HG03135 (cell line): ENCODE results near the gene TLE2.
"Not testable (repeated sequence)": the region's sequence is repeated elsewhere in the genome, so short reads cannot be mapped to it uniquely, and the experiment has no call there.

ENCODE experiments used
- ATAC-seq: cut with Tn5 transposase; IDR thresholded peaks from one replicate; pipeline ENCODE4 v1.9.1; 2021; ENCODE audit warnings: mild to moderate bottlenecking, moderate library complexity; ENCODE audit not compliant: unreplicated experiment

TLE2 gene

DNA sequence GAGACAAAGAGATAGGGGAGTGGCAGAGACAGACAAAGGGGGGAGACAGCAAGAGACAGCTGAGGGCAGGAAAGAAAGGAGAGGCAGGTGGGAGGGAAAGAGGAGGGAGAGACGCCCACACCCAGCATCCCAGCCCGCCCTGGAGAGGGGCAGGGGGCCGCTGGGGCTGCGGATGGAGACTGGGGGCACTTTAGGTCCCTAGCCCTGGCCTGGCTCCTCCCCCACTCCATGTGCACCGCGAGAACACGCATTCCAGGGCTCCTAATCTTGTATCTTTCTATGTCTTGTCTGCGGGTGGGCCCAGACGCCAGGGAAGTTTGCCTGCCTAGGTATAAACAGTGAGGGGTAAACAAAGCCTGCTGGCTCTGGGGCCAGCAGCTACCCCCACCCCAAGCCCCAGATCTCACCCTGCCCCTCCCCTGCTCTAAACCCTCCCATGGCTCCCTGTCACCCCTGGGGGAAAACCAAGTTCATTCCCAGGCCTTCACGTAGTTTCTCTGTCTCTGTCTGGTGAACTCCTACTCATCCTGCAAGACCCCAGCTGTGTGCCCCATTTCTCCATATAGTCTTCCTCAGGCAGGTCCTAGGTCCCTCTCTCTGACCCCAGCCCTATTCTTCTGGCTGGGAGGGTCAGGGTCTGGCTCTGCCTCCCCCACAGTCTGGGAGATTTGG, 27.5 kb upstream of the TLE2 start:
- ATAC-seq: no peak

DNA sequence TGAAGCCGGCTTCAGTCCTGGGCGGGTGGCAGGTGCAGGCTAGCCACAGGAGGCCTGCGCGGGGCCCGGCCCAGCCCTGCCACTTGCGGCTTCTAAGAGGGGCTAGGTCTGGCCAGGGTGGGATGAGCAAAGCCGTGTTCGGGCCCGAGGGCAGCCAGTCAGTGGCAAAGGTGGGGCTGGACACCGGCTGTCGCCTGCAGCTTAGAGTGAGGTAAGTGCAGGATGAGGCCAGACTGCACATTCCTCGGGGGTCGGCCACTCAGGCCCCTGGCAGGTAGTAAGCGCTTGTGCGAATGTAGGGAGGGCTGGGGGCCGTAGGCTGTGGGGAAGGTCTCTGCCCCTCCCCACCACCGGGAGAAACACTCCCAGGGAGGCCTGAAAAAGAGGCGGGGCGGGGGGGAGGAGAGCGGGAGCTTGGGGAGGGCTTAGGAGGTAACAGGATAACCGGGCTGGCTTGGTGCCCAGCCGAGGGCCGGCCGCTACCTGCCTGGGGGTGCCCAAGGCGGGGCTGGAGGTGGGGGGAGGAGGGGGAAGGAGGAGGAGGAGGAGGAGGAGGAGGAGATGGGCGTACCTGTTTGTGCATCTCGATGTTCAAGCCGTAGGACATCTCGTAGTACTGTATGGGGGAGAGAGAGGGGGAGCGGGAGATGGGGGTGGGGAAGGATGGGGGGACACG, 26.8 kb upstream of the TLE2 start:
- ATAC-seq: no peak

DNA sequence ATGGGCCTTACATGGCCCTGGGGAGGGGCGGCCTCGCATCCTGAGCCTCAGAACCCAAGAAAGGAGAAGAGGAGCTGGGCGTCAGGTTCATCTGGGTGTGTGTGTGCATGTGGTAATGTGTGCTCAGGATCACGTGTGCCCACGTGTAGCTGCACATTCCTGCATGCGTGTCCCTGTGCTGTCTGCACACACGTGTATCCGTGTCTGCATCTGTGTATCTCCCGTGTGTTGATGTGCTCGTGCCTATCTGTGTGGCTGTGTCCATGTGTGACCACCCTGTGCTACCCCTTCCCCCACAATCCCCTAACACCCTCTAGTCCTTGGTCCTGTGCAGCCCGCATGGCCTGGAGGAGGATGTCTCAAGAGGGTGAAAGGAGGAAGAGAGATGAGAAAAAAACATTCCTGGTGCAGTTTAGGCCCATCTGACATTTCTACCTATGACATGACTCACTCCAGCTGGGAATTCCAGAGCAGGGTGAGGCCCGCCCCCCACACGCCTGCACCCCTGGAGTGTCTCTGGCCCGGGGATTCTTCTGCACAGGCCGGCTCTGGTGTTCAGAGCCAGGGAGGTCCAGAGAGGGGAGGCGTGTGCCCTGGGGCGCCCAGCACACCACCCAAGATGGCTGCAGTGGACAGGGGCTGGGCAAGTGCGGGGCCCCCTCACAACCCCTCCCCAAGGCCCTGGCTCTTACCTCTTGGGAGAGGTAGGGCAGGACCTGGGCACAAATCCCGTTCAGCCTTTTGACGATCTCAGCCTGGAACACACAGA, 26.1 kb upstream of the TLE2 start:
- no peak for ATAC-seq

DNA sequence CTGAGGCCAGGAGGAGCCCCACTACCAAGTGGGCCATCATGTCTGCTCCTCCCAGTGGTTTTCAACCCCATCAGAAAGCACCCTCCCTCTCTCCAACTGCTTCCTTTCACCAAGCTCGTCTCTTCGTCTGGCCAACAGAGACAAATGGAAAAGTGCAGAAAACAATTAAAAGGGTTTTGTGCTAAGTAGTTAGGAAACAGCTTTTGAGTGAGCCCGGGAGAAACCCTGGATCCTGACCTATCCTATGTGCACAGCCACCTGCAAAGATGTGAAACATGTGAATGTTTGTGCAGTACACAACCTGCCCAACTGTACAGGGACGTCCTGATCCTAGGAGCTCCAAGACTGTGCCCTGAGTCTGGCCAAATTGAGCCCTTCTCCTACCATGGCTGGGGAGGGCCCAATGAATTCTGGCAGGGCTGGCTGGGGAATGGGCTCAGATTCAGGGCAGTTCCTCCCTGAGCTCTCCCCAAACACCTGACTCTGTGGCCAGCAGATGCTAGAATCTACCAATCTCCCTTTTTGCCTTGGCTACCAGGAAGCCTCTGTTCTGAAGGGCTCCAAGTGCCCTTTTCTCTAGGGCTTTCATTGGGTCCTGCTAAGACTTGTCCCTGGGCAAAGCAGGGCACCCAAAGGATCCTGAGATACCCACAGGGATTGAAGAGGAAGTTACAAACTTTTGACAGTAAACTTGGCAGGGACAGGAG, 25.3 kb upstream of the TLE2 start:
- no peak for ATAC-seq

DNA sequence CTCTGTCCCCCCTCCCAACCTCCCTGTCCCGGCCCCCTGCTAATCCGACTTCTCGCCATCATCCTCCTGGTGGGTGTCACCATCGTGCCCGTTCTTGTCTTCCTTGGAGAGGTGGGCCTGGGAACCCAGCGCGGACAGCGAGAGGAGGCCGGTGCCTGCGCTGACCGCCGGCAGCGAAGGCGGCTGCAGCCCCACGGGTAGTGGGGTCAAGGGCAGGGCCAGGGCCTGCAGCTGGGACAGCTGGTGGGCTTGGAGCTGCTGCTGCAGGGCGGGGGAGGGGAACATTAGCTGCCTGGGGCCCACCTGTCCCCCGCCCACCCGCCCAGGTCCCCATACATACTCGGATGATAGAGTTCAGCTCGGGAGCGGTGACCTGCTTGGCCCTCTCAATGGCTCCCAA, 24.7 kb upstream of the TLE2 start:
- no peak for ATAC-seq

DNA sequence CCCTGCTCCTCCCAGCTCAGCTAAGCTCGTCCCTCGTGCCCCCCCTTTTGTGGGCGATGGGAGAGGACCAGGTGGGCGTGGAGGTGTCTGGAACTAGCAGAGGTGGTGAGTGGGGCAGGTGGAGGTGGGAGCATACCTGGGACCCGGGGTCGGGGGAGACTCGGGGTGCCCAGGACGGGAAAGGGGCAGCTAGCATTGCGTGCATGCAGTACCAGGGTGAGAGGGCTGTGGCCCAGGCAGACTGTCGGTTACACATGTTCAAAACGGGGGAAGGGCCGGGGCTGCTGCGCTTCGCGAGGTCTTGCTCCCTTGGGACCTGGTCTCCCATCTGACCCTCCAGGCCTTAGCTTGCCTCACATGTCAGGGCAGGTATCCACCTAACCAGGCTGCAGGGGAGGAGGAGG, 24.1 kb upstream of the TLE2 start:
- no peak for ATAC-seq

DNA sequence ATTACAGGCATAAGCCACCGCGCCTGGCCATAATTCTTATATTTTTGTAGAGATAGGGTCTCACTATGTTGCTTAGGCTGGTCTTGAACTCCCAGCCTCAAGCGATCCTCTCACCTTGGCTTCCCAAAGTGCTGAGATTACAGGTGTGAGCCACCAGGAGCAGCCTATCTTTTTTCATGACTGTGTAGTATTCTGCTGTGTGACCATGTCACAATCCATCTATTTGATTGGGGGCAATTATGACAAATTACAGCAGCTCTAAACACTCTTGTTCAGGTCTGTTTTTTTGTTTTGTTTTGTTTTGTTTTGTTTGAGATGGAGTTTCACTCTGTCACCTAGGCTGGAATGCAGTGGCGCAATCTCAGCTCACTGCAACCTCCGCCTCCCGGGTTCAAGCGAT, 20.9 kb upstream of the TLE2 start:
- ATAC-seq: not testable (repeated sequence)

DNA sequence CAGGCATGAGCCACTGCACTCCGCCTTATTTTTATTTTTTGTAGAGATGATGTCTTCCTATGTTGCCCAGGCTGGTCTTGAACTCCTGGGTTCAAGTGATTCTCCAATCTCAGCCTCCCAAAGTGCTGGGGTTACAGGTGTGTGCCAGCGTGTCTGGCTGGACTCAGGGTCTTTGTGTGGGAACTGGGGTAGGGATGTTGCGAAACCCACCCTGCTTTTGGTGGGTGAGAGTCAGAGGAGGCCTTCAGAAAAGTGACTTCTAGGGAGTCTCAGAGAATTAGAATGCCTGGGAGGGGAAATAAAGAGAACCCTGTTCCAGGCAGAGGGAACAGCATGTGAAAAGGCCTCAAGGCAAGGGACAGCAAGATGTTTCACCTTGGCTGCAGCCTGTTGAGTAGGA, 20.0 kb upstream of the TLE2 start:
- no peak for ATAC-seq

DNA sequence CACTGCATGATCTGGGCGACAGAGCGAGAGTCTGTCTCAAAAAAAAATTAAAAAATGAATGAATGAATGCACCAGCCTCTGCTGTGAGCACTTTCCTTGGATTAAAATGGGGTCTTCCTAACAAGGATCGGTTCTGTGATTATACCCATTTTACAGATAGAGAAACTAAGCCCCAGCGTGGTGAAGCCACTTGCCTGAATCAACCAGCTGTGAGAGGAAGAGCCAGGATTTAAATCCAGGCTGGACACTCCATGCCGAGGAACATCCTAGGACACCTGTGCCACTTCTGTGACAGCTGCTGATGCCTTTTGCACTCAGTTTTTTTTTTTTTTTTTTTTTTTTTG, 19.1 kb upstream of the TLE2 start:
- ATAC-seq: no peak

DNA sequence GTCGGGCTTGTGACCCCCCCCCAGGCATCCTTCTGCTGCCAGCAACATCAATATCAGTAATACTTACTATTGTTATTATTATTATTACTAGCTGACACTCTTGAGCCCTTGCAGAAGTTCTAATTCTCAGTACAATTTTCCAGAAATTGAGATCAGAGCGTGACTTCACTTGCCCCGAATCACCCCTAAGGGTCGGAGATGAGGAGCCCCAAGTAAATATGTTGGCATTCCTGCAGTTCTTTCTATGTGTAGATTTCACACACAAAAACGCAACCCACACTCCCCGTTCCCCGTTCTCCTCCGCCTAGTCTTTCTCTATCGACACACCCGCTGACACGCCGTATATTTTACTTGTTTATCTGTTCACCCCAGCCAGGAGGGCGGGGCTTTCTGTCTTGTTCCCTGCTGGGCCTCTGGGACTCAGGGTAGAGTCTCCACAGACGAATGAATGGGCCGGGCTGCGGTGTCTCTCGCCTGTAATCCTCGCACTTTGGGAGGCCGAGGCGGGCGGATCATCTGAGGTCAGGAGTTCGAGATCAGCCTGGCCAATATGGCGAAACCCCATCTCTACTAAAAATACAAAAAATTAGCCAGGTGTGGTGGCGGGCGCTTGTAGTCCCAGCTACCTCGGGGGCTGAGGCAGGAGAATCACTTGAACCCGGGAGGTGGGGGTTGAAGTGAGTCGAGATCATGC, 18.6 kb upstream of the TLE2 start:
- no peak for ATAC-seq

DNA sequence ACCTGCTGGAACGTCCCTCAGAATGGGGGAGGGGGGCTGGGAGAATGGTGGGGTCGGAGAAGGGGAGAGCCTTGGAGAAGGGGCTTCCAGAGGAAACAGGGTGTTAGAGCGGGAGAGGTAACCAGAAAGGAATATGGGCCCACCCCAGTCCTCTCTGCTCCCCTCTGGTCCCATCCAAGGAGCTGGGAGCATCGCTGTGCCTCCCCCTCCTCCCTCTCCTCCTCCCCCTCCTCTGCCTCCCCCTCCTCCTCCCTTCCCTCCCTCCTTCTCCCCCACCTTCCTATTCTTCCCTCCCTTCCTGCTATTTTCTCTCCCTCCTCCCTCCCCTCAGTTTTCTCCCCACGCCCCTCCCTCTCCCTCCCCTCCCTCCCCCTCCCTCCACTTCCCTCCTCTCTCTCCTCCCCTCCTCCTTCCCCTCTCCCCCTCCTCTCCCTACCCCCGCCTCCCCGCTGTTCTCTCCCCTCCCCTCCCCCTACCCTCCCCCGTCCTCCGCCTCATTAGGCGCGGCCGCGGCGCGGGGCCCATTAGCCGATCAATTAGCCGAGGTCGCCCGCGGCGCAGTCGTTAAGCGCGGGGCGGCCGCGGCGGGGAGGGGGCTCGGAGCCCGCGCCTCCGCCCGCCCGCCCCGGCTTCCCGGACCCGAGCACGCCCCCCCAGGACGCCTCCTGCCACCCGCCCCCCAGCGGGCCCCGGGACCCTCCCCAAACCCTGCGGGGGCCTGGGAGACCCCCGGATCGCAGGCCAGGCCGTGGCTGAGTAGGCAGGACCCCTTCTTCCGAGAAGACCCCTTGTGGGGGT, 17.8 kb upstream of the TLE2 start:
- no peak for ATAC-seq

DNA sequence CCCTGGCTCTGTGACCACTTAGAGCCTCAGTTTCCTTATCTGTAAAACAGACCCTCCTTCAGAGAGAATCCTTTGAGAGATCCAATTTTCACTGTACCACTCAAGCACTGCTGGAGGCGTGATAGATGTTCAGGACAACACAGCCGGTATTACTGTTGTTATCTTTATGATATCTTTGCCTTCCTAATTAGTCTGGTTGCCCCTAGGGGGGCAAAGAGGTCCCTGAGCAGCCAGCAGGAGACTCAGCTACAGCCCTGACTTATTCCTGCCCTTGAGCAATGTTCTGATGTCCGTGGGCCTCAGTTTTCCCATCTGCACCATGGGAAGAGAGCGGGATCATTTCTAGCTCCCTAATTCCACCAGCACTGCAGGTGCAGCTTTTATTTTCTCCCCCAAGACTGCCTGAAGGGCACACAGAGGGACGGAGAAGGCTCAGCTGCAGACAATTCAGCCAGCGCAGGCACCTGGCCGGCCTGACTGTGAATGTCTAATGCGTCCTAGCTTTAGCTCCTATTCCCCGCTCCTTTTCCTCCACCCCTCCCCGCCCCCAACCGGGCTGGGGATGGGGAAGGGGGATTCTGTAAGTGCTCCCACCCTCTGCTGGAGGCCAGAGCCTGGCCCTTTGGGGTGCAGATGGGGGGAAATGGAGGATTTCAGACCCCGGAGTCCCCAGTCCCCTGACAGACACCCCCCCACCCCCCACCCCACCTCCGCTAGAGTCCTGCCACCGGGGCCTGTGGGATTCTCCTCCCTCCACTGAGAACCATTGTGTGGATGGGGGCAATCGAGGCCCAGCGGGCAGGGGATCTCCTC, 17.0 kb upstream of the TLE2 start:
- no peak for ATAC-seq

DNA sequence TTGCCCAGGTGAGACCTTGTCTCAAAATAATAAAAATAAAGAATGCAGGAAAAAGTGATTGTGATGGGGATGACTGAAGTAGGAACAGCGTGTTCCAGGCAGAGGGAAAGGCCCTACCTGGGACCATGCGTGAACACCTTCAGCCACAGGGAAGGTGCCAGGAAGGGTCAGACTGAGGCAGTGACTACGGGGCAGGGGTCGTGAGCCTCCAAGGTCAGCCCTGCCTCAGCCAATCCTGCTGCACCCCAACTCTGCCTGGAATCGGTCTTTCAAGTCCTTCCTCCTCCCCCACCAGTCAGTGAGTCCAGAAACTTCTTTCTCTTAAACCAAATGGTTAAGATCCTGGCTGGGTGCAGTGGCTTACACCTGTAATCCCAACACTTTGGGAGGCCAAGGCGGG, 16.1 kb upstream of the TLE2 start:
- ATAC-seq: no peak

DNA sequence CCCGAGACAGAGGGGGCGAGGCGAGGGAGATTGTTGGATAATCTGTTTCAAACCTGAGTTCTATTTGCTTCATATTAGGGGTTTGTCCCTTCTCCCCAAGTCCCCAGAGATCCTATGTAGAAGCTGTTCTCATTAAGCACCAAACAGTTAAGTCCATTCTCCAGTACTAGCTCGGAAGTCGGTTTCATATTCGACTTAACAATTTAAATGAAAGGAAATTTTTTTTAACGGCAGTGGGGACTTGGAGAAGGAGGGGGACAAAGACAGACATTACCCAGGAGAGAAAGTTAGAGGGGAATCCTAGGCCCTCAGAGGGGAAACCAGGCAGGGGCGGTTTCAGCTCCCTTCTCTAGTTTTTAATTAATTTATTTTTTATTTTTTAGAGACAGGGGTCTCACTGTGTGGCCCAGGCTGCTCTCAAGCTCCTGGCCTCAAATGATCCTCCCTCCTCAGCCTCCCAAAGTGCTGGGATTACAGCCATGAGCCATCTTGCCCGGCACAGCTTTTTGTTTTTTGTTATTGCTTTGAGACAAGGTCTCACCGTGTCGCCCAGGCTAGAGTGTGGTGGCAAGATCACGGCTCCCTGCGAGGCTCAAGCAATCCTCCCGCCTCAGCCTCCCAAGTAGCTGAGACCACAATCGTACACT, 13.7 kb upstream of the TLE2 start:
- ATAC-seq: no peak

DNA sequence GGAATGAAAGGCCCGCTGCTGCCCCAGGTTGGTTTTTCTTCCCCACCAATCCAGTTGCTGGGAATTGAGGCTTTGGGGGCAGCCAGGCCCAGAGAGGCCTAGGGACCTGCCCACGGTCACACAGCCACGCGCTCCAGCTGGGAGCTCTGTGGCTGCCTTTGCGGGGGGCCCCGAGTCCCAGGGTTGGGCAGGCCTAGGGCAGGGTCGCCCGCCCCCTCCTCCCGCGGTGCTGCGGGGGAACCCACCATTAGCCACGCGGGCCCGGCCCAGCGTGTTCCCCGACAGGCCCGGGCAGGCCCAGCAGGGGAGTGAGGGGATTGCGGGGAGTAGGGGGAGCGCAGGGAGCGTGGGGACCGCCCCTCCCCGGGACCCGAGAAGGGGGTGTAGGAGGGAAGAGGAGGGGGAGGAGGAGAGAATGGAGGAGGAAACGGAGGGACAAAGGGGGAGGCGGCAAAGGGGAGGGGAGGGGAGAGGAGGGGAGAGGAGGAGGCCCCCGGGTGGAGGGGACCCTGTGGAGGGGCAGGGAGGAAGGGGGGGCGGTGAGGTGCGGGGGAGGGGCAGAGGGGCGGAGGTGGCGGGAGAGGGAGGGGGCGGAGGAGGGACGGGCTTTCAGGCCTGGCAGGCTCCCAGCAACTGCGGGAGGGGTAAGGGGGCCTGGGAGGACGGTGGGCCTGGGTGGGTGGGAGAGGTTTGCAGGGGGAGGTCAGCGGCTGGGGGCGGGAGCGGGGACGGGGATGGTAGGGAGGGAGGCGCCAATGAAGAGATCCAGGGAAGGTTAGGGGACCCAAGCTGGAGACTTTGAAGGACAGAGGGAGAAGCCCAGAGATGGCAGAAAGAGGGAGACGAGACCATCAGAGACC, 12.9 kb upstream of the TLE2 start:
- ATAC-seq: no peak

DNA sequence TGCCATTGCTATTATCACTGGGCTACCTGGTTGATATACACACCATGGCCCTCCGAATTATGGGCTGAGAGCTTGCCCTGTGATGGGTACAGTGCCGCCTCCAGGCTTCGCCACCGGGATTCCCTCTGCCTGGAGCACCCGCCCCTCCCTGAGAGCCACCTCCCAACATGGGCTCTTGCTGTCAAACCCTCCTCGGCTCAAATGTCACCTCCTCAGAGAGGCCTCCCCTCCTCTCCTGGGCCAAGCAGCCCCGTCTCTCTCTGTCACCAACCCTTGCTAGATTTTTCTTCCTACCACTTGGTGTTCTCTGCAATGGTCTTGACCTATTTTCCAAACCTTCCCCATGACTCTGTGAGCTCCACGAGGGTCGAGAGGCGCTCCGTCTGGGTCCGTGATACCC, 12.2 kb upstream of the TLE2 start:
- ATAC-seq: no peak

DNA sequence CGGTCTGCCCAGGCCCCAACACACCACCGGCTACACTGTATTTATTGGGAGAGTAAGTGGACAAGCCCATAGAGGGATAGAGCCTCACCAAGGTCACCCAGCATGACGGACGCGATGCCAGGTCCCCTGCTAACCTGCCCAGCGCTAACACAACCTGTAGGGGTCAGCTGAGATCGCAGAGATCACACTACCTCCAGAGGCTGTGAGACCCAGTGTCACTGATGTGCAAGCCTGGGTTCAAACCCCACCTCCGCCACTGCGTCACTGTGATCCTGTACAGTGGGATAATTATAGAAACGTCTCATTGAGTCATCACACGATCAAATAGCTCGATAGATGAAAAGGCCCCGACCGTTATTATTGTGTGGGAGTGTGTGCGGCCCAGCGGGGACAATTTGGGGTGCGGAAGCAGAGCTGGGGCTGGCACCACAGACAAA, 10.6 kb upstream of the TLE2 start:
- ATAC-seq: no peak

DNA sequence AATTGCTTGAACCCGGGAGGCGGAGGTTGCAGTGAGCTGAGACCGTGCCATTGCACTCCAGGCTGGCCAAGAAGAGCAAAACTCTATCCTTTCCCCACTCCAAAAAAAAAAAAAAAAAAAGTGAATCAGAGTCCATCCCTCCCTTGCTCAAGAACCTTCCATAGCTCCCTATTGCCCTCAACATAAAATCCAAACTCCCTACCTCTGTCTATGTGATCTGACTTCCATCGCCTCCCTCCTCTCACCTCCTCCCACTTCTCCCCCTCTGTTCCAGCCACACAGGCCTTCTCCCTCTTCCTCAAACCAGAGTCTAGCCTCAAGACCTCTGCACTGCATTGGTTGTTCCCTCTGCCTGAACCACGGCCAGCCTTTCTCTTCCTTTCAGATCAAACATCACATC, 10.0 kb upstream of the TLE2 start:
- no peak for ATAC-seq
